HEK293 (cell line): ENCODE results near the gene MTMR4.
"Not testable (repeated sequence)": the region's sequence is repeated elsewhere in the genome, so short reads cannot be mapped to it uniquely, and the experiment has no call there.

ENCODE experiments used
- CTCF ChIA-PET: fragments of 350-600 bp; formaldehyde crosslinking; extraction: SDS; loops from one replicate; lab custom pipeline; 2021; ENCODE audit warnings: antibody characterized with exemption; lab: Yijun Ruan, JAX
- POLR2A ChIA-PET: fragments of 300-600 bp; formaldehyde crosslinking; extraction: SDS; loops from one replicate; lab custom pipeline; 2020; ENCODE audit warnings: antibody characterized with exemption, inconsistent platforms; lab: Yijun Ruan, JAX
- H3K27ac ChIP-seq: fragments of 200-500 bp; sonication (Bioruptor generic); 2 replicates; pipeline ENCODE4 v1.5.1; 2014; ENCODE audit warnings: low read depth, low read length, control low read depth, inconsistent platforms; ENCODE audit errors: extremely low read depth
- H3K36me3 ChIP-seq, 2 experiments: fragments of 200-500 bp in 1 of 2; sonication (Bioruptor generic) in 1 of 2; 1 replicate in 1 of 2; 2 replicates in 1 of 2; pipeline ENCODE4 v1.5.1; 2014 to 2017; ENCODE audit warnings: inconsistent platforms in 2 of 2, low read length in 2 of 2; ENCODE audit not compliant: control insufficient read depth in 2 of 2, insufficient read depth in 1 of 2
- H3K4me1 ChIP-seq: fragments of 200-500 bp; sonication (Bioruptor generic); 2 replicates; pipeline ENCODE4 v1.5.1; 2014; ENCODE audit warnings: mild to moderate bottlenecking, low read length, inconsistent platforms; ENCODE audit not compliant: control insufficient read depth, insufficient read depth
- H3K4me3 ChIP-seq: 2 replicates; pipeline ENCODE4 v1.5.1; 2011; ENCODE audit warnings: low read depth, mild to moderate bottlenecking, control low read depth, low read length, moderate library complexity
- H3K9me3 ChIP-seq: fragments of 200-500 bp; sonication (Bioruptor generic); 2 replicates; pipeline ENCODE4 v1.5.1; 2014; ENCODE audit warnings: low read depth, low read length, inconsistent platforms; ENCODE audit not compliant: control insufficient read depth, insufficient read depth
- AEBP2 ChIP-seq: fragments of 450-650 bp; formaldehyde crosslinking; IDR thresholded peaks from 2 replicates; pipeline ENCODE4 v1.5.1; 2016; ENCODE audit warnings: missing biosample characterization, missing genetic modification characterization, borderline replicate concordance
- INSM2 ChIP-seq: fragments of 450-650 bp; formaldehyde crosslinking; IDR thresholded peaks from 2 replicates; pipeline ENCODE4 v1.5.1; 2016; ENCODE audit warnings: missing biosample characterization, missing genetic modification characterization
- KLF7 ChIP-seq: fragments of 450-650 bp; formaldehyde crosslinking; IDR thresholded peaks from 2 replicates; pipeline ENCODE4 v1.5.1; 2016; ENCODE audit warnings: missing biosample characterization, missing genetic modification characterization, borderline replicate concordance
- MEIS1 ChIP-seq: sonication (generic); formaldehyde crosslinking; IDR thresholded peaks from 2 replicates; pipeline ENCODE4 v1.8.1; 2022; ENCODE audit warnings: missing genetic modification reagents, mild to moderate bottlenecking, borderline replicate concordance
- SCRT2 ChIP-seq: fragments of 450-650 bp; formaldehyde crosslinking; IDR thresholded peaks from 2 replicates; pipeline ENCODE4 v1.5.1; 2016; ENCODE audit warnings: missing biosample characterization, missing genetic modification characterization
- SP3 ChIP-seq: fragments of 450-650 bp; formaldehyde crosslinking; IDR thresholded peaks from 2 replicates; pipeline ENCODE4 v1.5.1; 2016; ENCODE audit warnings: missing biosample characterization, missing genetic modification characterization
- TRIM28 ChIP-seq: IDR thresholded peaks from 2 replicates; pipeline ENCODE4 v1.6.1; 2011; ENCODE audit warnings: low read length, control low read depth, borderline replicate concordance
- ZBTB20 ChIP-seq: fragments of 450-650 bp; formaldehyde crosslinking; IDR thresholded peaks from 2 replicates; pipeline ENCODE4 v1.5.1; 2016; ENCODE audit warnings: missing biosample characterization, missing genetic modification characterization
- ZBTB7A ChIP-seq: fragments of 450-650 bp; formaldehyde crosslinking; IDR thresholded peaks from 2 replicates; pipeline ENCODE4 v1.5.1; 2016; ENCODE audit warnings: low read depth, missing biosample characterization, missing genetic modification characterization
- ZNF174 ChIP-seq: fragments of 450-650 bp; formaldehyde crosslinking; IDR thresholded peaks from 2 replicates; pipeline ENCODE4 v1.5.0; 2017; ENCODE audit warnings: missing biosample characterization, mild to moderate bottlenecking, missing genetic modification characterization
- ZNF175 ChIP-seq: fragments of 450-650 bp; formaldehyde crosslinking; IDR thresholded peaks from 2 replicates; pipeline ENCODE4 v1.5.1; 2016; ENCODE audit warnings: missing biosample characterization, missing genetic modification characterization
- ZNF211 ChIP-seq: fragments of 450-650 bp; formaldehyde crosslinking; IDR thresholded peaks from 2 replicates; pipeline ENCODE4 v1.5.1; 2016; ENCODE audit warnings: low read depth, missing biosample characterization, missing genetic modification characterization
- ZNF221 ChIP-seq: fragments of 450-650 bp; formaldehyde crosslinking; IDR thresholded peaks from 2 replicates; pipeline ENCODE4 v1.5.1; 2017; ENCODE audit warnings: missing biosample characterization, missing genetic modification characterization, borderline replicate concordance
- ZNF280D ChIP-seq: fragments of 450-650 bp; formaldehyde crosslinking; IDR thresholded peaks from 2 replicates; pipeline ENCODE4 v1.5.1; 2016; ENCODE audit warnings: missing biosample characterization, missing genetic modification characterization
- ZNF423 ChIP-seq: fragments of 450-650 bp; formaldehyde crosslinking; IDR thresholded peaks from 2 replicates; pipeline ENCODE4 v1.5.1; 2016; ENCODE audit warnings: missing biosample characterization, missing genetic modification characterization
- ZNF560 ChIP-seq: fragments of 450-650 bp; formaldehyde crosslinking; IDR thresholded peaks from 2 replicates; pipeline ENCODE4 v1.5.1; 2017; ENCODE audit warnings: missing biosample characterization, missing genetic modification characterization, borderline replicate concordance
- ZNF600 ChIP-seq: fragments of 450-650 bp; formaldehyde crosslinking; IDR thresholded peaks from 2 replicates; pipeline ENCODE4 v1.5.1; 2016; ENCODE audit warnings: missing biosample characterization, missing genetic modification characterization
- ZNF785 ChIP-seq: fragments of 450-650 bp; formaldehyde crosslinking; IDR thresholded peaks from 2 replicates; pipeline ENCODE4 v1.5.1; 2016; ENCODE audit warnings: missing biosample characterization, missing genetic modification characterization
- ZSCAN23 ChIP-seq: fragments of 450-650 bp; formaldehyde crosslinking; IDR thresholded peaks from 2 replicates; pipeline ENCODE4 v1.5.1; 2016; ENCODE audit warnings: missing biosample characterization, missing genetic modification characterization
- ZSCAN4 ChIP-seq: fragments of 450-650 bp; formaldehyde crosslinking; IDR thresholded peaks from 2 replicates; pipeline ENCODE4 v1.5.1; 2017; ENCODE audit warnings: missing biosample characterization, missing genetic modification characterization

The MTMR4 gene

GRCh38 chr17:58481798-58482197, 32.6 kb downstream of the MTMR4 start:
- H3K4me1 ChIP-seq, H3K4me3 ChIP-seq, POLR2A ChIA-PET: not testable (repeated sequence)
- peak; percentile 4; the same call in 1 of the 2 replicates for TF ChIP-seq SCRT2 (tag by site-specific recombination)
- TF ChIP-seq, all 188 proteins: peak for 1; not testable (repeated sequence) for 187
- H3K36me3 ChIP-seq, CTCF ChIA-PET, H3K27ac ChIP-seq, H3K9me3 ChIP-seq: not testable (repeated sequence)

GRCh38 chr17:58480090-58480489, 34.3 kb downstream of the MTMR4 start:
- CTCF ChIA-PET, result interaction anchor here (0.6 to 1.2 kb wide), 3 partner anchors 13 to 359 kb away, joined by 3 to 5 read pairs (median 3); no protein-coding TSS in a partner anchor
- Histone ChIP-seq H3K36me3 (no peaks in the 10 kb centered on the region), H3K4me3 (no peak overlapping the region), H3K9me3 (no peaks in the 10 kb centered on the region), H3K4me1 (no peaks in the 10 kb centered on the region)
- TF ChIP-seq ZNF175 (tag by site-specific recombination) (no peak), ZBTB20 (tag by site-specific recombination) (no peak), ZNF221 (tag by site-specific recombination) (no peak), MEIS1 (no peak), KLF7 (no peak), INSM2 (tag by site-specific recombination) (no peak), AEBP2 (tag by site-specific recombination) (no peak), ZSCAN23 (tag by site-specific recombination) (no peak), SP3 (tag by site-specific recombination) (no peak), ZNF174 (tag by site-specific recombination) (no peak), ZNF211 (tag by site-specific recombination) (no peak), ZNF560 (tag by site-specific recombination) (no peak), ZNF280D (no peak), ZNF785 (tag by site-specific recombination) (no peak), ZNF600 (no peak), TRIM28 (no peak), ZNF423 (tag by site-specific recombination) (no peak), ZBTB7A (no peak), ZSCAN4 (no peak)
- TF ChIP-seq, all 188 proteins: peak for 0
- POLR2A ChIA-PET, result no interaction called here
- H3K27ac ChIP-seq, result no peak overlapping the region
